Progenitor cell of endocrine pancreas (in vitro differentiated cells): Measurements from ENCODE around the gene CPA5. TPM values are rescaled to one million over a fixed set of nuclear protein-coding genes. Genes with fewer than 3 reads are reported as not detected.

Experiments used
- DNase-seq: peaks from one replicate; pipeline ENCODE4 v3.0.0; 2021; ENCODE audit warnings: low spot score; ENCODE audit not compliant: unreplicated experiment
- H3K27ac Mint-ChIP-seq: 2 replicates; pipeline ENCODE4 v1.8.0; 2021; ENCODE audit warnings: mild to moderate bottlenecking, moderate library complexity, mixed read lengths
- H3K27me3 Mint-ChIP-seq: 2 replicates; pipeline ENCODE4 v1.8.0; 2021; ENCODE audit warnings: mixed read lengths
- H3K36me3 Mint-ChIP-seq: 2 replicates; pipeline ENCODE4 v1.8.0; 2022; ENCODE audit warnings: mixed read lengths; ENCODE audit not compliant: insufficient read depth
- H3K4me1 Mint-ChIP-seq: 2 replicates; pipeline ENCODE4 v1.8.0; 2021; ENCODE audit warnings: low read depth, mixed read lengths
- H3K4me3 Mint-ChIP-seq: 2 replicates; pipeline ENCODE4 v1.8.0; 2021; ENCODE audit warnings: low read depth, mild to moderate bottlenecking, moderate library complexity, mixed read lengths
- H3K9me3 Mint-ChIP-seq: 2 replicates; pipeline ENCODE4 v1.8.0; 2021; ENCODE audit warnings: low read depth, mixed read lengths
- total RNA-seq: library from RNA; stranded (reverse); gene quantifications from 2 replicates; pipeline ENCODE4 v1.2.1, GENCODE V29; 2021
- TF ChIP-seq, protein P1 (sequence below): fragments of 200-600 bp; sonication (generic); IDR thresholded peaks from one replicate; pipeline ENCODE4 v1.5.0; 2021; ENCODE audit warnings: antibody characterized with exemption, mild to moderate bottlenecking; ENCODE audit not compliant: unreplicated experiment

The CPA5 gene
- total RNA-seq, 1 donor from 2014 or later, result not detected

DNA sequence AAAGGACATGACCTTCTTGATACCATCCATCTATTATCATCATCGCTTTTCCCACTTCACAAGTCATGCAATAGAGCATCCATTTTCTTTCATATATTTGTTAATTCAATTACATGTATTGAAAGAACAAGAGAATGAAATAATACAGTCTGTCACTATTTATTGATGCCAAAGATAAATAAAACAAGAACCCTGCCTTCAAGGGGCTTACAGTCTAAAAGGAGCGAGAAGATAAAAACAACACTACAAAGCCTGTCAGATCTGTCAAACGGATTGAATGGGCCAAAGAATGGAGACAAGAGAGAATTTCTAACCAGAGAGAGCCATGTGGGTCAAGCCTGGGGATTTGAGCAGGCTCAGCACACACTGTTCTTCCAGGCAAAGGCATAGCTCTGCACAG lies 15.9 kb downstream of the CPA5 start:
- peaks cover 24% of the 10 kb centered on the region for H3K4me1 Mint-ChIP-seq
- no peak overlapping the region for H3K4me3 Mint-ChIP-seq
- no peak for DNase-seq
- peaks cover 1% of the 10 kb centered on the region for H3K36me3 Mint-ChIP-seq
- H3K27ac Mint-ChIP-seq, result peak overlapping the region; percentile 19
- no peaks in the 10 kb centered on the region for H3K27me3 Mint-ChIP-seq
- H3K9me3 Mint-ChIP-seq, result peaks cover 7% of the 10 kb centered on the region
- TF ChIP-seq, protein P1, sequence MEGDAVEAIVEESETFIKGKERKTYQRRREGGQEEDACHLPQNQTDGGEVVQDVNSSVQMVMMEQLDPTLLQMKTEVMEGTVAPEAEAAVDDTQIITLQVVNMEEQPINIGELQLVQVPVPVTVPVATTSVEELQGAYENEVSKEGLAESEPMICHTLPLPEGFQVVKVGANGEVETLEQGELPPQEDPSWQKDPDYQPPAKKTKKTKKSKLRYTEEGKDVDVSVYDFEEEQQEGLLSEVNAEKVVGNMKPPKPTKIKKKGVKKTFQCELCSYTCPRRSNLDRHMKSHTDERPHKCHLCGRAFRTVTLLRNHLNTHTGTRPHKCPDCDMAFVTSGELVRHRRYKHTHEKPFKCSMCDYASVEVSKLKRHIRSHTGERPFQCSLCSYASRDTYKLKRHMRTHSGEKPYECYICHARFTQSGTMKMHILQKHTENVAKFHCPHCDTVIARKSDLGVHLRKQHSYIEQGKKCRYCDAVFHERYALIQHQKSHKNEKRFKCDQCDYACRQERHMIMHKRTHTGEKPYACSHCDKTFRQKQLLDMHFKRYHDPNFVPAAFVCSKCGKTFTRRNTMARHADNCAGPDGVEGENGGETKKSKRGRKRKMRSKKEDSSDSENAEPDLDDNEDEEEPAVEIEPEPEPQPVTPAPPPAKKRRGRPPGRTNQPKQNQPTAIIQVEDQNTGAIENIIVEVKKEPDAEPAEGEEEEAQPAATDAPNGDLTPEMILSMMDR, result no peak

DNA sequence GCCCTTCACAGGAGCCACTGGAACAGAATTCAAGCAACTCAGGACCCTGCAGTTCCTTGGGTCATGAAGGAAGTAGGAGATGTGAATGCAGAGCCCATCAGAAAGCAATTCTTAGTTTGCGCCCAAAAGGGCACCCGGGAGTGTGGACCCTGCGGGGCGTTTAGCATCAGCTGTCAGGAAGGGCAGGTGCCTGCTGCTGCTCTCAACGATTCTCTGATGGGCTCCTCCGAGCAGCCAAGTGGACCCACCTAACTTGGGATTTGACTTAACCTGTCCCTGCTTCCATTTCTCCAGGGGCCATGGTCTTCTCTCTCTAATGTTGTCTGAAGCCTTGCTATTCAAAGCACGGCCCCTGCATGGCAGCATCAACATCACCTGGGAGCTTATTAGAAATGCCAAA lies 17.1 kb downstream of the CPA5 start:
- DNase-seq, result no peak
- Mint-ChIP-seq H3K4me1 (peaks cover 22% of the 10 kb centered on the region), H3K27me3 (no peaks in the 10 kb centered on the region), H3K4me3 (no peak overlapping the region), H3K36me3 (peaks cover 1% of the 10 kb centered on the region), H3K27ac (no peak overlapping the region), H3K9me3 (peaks cover 7% of the 10 kb centered on the region)
- TF ChIP-seq, protein P1, result no peak

DNA sequence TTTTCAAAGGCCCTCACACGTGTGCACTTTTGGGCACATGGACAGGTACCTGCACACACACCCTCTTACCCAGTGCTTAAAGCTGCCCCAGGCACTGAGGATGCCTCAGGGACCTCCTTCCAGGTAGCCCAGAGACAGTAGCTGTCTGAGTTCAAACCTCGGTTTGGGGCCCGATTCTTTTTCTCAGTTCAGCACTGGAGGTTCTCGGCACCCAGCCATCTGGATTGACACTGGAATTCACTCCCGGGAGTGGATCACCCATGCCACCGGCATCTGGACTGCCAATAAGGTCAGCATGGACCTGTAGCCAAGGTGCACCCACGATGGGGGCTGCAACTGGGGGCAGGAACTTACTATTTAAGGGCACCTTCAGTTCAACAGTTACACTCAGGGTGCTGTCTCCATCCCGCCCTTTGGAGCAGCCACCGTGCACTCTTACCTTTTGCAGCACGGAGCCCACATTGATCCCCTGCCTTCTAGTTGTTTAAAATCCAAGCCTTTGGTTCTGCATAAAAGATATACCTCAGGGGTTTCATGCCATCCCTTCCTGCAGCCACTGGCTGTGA lies 17.7 kb downstream of the CPA5 start:
- Mint-ChIP-seq H3K27ac (no peak overlapping the region), H3K4me3 (no peak overlapping the region), H3K4me1 (peaks cover 27% of the 10 kb centered on the region), H3K36me3 (peaks cover 1% of the 10 kb centered on the region), H3K27me3 (no peaks in the 10 kb centered on the region), H3K9me3 (peaks cover 7% of the 10 kb centered on the region)
- TF ChIP-seq, protein P1, result no peak
- DNase-seq, result no peak

DNA sequence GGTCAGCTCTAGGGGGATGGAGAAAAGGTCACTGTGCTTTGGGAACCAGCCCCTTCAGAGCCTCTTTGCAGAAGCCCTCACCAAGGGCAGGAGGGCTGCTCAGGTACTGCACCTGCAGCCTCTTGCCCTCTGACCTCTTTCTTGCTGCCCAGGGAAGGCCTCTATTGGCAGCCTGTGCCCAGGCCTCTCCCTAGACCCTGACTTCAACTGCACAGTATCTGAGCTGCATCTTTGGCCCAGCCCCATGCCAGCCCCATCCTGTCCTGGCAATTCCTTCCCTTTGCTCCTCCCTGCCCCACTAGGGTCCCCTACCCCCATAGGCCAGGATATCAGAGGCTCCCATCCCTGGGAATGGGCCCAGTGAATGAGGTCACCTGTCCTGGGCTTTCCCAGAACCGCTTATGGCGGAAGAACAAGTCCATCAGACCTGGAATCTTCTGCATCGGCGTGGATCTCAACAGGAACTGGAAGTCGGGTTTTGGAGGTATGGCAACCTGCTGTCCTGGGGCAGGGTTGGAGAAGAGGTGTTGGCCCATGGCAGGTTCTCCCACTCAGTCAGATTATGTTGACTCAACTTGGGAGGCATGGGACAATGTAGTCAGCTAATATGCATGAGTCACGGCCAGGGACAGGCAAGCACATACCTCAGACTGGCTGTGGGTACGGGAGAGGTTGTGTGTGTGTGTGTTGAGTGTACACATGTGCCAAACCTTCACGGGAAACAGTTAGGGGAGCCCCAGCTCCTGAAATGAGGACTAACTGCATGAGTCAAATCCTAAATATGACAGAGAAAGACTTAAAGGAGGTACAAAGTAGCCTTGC lies 18.6 kb downstream of the CPA5 start:
- H3K27ac Mint-ChIP-seq, result peak overlapping the region; percentile 51
- no peaks in the 10 kb centered on the region for H3K27me3 Mint-ChIP-seq
- H3K4me1 Mint-ChIP-seq, result peaks cover 28% of the 10 kb centered on the region
- DNase-seq, result no peak
- H3K4me3 Mint-ChIP-seq, result no peak overlapping the region
- TF ChIP-seq, protein P1, result no peak
- H3K9me3 Mint-ChIP-seq, result peaks cover 7% of the 10 kb centered on the region
- H3K36me3 Mint-ChIP-seq, result peaks cover 1% of the 10 kb centered on the region

DNA sequence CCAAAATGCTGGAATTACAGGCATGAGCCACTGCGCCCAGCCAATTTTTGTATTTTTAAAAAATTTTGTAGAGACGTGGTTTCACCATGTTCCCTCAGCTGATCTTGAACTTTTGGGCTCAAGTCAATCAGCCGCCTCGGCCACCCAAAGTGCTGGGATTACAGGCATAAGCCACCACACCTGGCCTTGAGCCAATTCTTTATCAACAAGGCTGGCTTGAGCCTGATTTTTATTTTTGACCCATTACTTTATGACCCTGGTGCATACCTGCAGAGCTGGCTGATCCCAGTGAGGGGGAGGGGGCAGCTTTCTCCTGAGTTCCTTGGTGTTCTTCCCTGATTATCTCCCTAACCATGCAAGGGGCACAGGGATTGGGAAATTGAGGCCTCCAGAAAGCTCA lies 19.8 kb downstream of the CPA5 start:
- H3K4me3 Mint-ChIP-seq, result no peak overlapping the region
- H3K27me3 Mint-ChIP-seq, result no peaks in the 10 kb centered on the region
- DNase-seq, result no peak
- peaks cover 1% of the 10 kb centered on the region for H3K36me3 Mint-ChIP-seq
- peak overlapping the region; percentile 69 for H3K27ac Mint-ChIP-seq
- TF ChIP-seq, protein P1, result no peak
- peaks cover 37% of the 10 kb centered on the region for H3K4me1 Mint-ChIP-seq
- H3K9me3 Mint-ChIP-seq, result peaks cover 7% of the 10 kb centered on the region
